MCF 10A (cell line): Measurements from ENCODE around the gene COQ8A. TPM values are rescaled to one million over a fixed set of nuclear protein-coding genes. Genes with fewer than 3 reads are reported as not detected.

Source experiments
- BruUV-seq: library from RNA; stranded (reverse); fragments of 400-500 nt; replicated peaks from 2 replicates; lab custom pipeline; 2021; lab: Mats Ljungman, UMichigan
- CTCF ChIA-PET: fragments of 300-600 bp; sonication (Branson Sonifier 250); formaldehyde crosslinking; extraction: SDS; loops from one replicate; lab custom pipeline; 2021; ENCODE audit warnings: antibody characterized with exemption, inconsistent platforms; lab: Yijun Ruan, JAX
- POLR2A ChIA-PET: fragments of 300-600, 350-650 bp; sonication (Branson Sonifier 250); formaldehyde crosslinking; extraction: SDS; loops from one replicate; lab custom pipeline; 2020; ENCODE audit warnings: antibody characterized with exemption, inconsistent platforms; lab: Yijun Ruan, JAX
- DNase-seq: peaks from one replicate; pipeline ENCODE4 v3.0.0-alpha.2; 2018; ENCODE audit not compliant: unreplicated experiment
- H3K27ac Mint-ChIP-seq: one replicate; pipeline ENCODE4 v1.8.0; 2022; ENCODE audit warnings: mild to moderate bottlenecking, low read depth, mixed read lengths; ENCODE audit not compliant: unreplicated experiment
- H3K27me3 Mint-ChIP-seq: one replicate; pipeline ENCODE4 v1.8.0; 2022; ENCODE audit warnings: mixed read lengths; ENCODE audit not compliant: insufficient read depth, unreplicated experiment
- H3K36me3 Mint-ChIP-seq: one replicate; pipeline ENCODE4 v1.8.0; 2022; ENCODE audit warnings: mild to moderate bottlenecking, moderate library complexity, mixed read lengths; ENCODE audit not compliant: insufficient read depth, unreplicated experiment
- H3K4me1 Mint-ChIP-seq: one replicate; pipeline ENCODE4 v1.8.0; 2022; ENCODE audit warnings: mixed read lengths; ENCODE audit not compliant: insufficient read depth, unreplicated experiment
- H3K4me3 Mint-ChIP-seq: one replicate; pipeline ENCODE4 v1.8.0; 2022; ENCODE audit warnings: mild to moderate bottlenecking, moderate library complexity, mixed read lengths; ENCODE audit not compliant: unreplicated experiment
- H3K9me3 Mint-ChIP-seq: one replicate; pipeline ENCODE4 v1.8.0; 2022; ENCODE audit warnings: mixed read lengths; ENCODE audit not compliant: unreplicated experiment
- CTCF ChIP-seq: fragments of 200-600 bp; IDR thresholded peaks from one replicate; pipeline ENCODE4 v1.8.0; 2022; ENCODE audit warnings: antibody characterized with exemption, mild to moderate bottlenecking; ENCODE audit not compliant: unreplicated experiment
- intact Hi-C: fragments of 100-400 bp; cut with micrococcal nuclease; formaldehyde crosslinking; loops from 2 replicates; pipeline ENCODE4 v1.14.1; 2022
- total RNA-seq: library from RNA; stranded (reverse); gene quantifications from 2 replicates; pipeline ENCODE4 v1.2.3, GENCODE V29; 2022

COQ8A gene
- total RNA-seq, 1 experiment from 2014 or later, result 26.4 TPM

DNA sequence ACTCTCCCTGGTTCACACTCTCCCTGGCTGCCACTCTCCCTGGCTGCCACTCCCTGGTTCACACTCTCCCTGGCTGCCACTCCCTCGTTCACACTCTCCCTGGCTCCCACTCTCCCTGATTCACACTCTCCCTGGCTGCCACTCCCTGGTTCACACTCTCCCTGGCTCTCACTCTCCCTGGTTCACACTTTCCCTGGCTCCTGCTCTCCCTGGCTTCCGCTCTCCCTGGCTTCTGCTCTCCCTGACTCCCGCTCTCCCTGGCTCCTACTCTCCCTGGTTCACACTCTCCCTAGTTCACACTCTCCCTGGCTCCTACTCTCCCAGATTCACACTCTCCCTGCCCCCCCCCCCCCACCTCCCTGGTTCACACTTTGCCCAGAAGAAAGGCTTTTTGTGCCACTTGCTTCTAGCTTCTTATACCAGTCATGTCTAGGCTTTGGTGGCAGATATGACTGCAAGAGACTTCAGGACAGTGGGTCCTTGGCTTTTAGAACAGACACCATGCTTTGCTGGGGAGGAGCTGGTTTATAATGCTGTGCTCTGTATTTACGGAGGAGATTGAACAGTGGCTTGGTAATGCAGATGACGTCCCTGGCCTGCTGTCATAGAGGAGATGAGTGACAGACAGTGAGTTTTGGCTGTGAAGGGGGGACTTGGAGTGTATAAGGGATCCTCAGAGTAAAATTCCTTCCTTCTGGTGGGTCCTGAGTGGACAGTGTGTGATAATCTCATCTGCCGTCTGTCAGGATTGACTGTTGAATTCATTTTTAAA is 17.0 kb downstream of the COQ8A start:
- CTCF ChIA-PET, result interaction anchor here (0.6 kb wide), 1 partner anchor 101 kb away, joined by 3 read pairs; no protein-coding TSS in a partner anchor
- no TSS peak for BruUV-seq
- no peak overlapping the region for H3K4me3 Mint-ChIP-seq

GRCh38 chr1:226957714-226958113 is 17.6 kb downstream of the COQ8A start:
- BruUV-seq, result no TSS peak
- TF ChIP-seq CTCF, result no peak
- DNase-seq, result no peak
- Mint-ChIP-seq H3K9me3 (peaks cover 14% of the 10 kb centered on the region), H3K27ac (no peak overlapping the region), H3K27me3 (no peaks in the 10 kb centered on the region), H3K4me1 (no peaks in the 10 kb centered on the region), H3K36me3 (peaks cover 22% of the 10 kb centered on the region), H3K4me3 (no peak overlapping the region)
- CTCF ChIA-PET, result no interaction called here
- POLR2A ChIA-PET, result interaction anchor here (0.8 kb wide), 1 partner anchor 17 kb away, joined by 3 read pairs; the partner anchor contains the start of gene COQ8A
- intact Hi-C loops, result no loop called here

More for the DNA sequence above, 17.0 kb downstream of the COQ8A start:
- H3K4me1 Mint-ChIP-seq, result no peaks in the 10 kb centered on the region
- DNase-seq, result no peak
- H3K27me3 Mint-ChIP-seq, result no peaks in the 10 kb centered on the region
- H3K9me3 Mint-ChIP-seq, result peaks cover 14% of the 10 kb centered on the region
- H3K36me3 Mint-ChIP-seq, result peaks cover 16% of the 10 kb centered on the region
- POLR2A ChIA-PET, result interaction anchor here (0.8 kb wide), 1 partner anchor 17 kb away, joined by 3 read pairs; the partner anchor contains the start of gene COQ8A
- TF ChIP-seq CTCF, result no peak
- intact Hi-C loops, result no loop called here
- no peak overlapping the region for H3K27ac Mint-ChIP-seq

DNA sequence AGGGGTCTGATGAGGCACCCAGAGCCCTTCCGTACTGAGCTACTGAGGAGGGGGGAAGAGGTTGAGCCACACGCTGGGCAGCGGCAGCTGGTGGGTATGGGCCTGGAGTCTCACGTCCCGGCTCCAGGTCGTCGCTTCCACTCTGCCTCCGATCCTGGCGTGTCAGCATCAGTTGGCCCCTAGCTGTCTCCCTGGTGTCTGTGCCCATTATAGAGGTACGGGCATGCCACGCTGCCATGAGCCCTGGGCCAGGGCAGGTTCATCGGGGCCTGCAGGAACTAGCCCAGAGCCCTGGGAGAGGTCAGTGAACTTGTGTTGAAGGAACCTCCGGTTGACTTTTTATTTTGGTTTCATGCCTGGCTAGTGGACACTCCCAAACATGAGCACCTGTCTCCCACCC is 18.2 kb downstream of the COQ8A start:
- no peak for TF ChIP-seq CTCF
- H3K4me3 Mint-ChIP-seq, result no peak overlapping the region
- no TSS peak for BruUV-seq
- H3K9me3 Mint-ChIP-seq, result peaks cover 14% of the 10 kb centered on the region
- H3K36me3 Mint-ChIP-seq, result peaks cover 22% of the 10 kb centered on the region
- H3K27ac Mint-ChIP-seq, result no peak overlapping the region
- intact Hi-C loops, result no loop called here
- DNase-seq, result no peak
- CTCF ChIA-PET, result no interaction called here
- POLR2A ChIA-PET, result no interaction called here
- no peaks in the 10 kb centered on the region for H3K4me1 Mint-ChIP-seq
- no peaks in the 10 kb centered on the region for H3K27me3 Mint-ChIP-seq

- DNase-seq, result no peak
- ChIA-PET CTCF (no interaction called here), POLR2A (no interaction called here)
- Mint-ChIP-seq H3K27ac (no peak overlapping the region), H3K4me1 (no peaks in the 10 kb centered on the region), H3K9me3 (peaks cover 14% of the 10 kb centered on the region), H3K4me3 (no peak overlapping the region), H3K36me3 (peaks cover 18% of the 10 kb centered on the region), H3K27me3 (no peaks in the 10 kb centered on the region)
- intact Hi-C loops, result no loop called here
- TF ChIP-seq CTCF, result no peak
- BruUV-seq, result no TSS peak
Observed at GRCh38 chr1:226960256-226960655, 20.2 kb downstream of the COQ8A start.
